ENCODE data around the gene ZNG1C.
"Not testable (repeated sequence)": the region's sequence is repeated elsewhere in the genome, so short reads cannot be mapped to it uniquely, and the experiment has no call there.

Gene ZNG1C

GRCh38 chr9:68329106-68329505, 87.3 kb downstream of the ZNG1C start:
- H3K4me1 Mint-ChIP-seq; H3K4me3 Mint-ChIP-seq; H3K27ac Mint-ChIP-seq; ATAC-seq (ENCODE audit: low read depth); H3K36me3 Mint-ChIP-seq; DNase-seq (ENCODE audit: low spot score in 2 of 2); H3K9me3 Mint-ChIP-seq; H3K27me3 Mint-ChIP-seq: not testable (repeated sequence)

GRCh38 chr9:68330531-68331173, 88.9 kb downstream of the ZNG1C start:
- H3K27ac Mint-ChIP-seq; H3K9me3 Mint-ChIP-seq; H3K4me3 Mint-ChIP-seq; H3K27me3 Mint-ChIP-seq; H3K36me3 Mint-ChIP-seq; H3K4me1 Mint-ChIP-seq; ATAC-seq (ENCODE audit: low read depth); DNase-seq (ENCODE audit: low spot score in 2 of 2): not testable (repeated sequence)

GRCh38 chr9:68332122-68332521, 90.3 kb downstream of the ZNG1C start:
- H3K36me3 Mint-ChIP-seq; H3K27me3 Mint-ChIP-seq; DNase-seq (ENCODE audit: low spot score in 2 of 2); H3K9me3 Mint-ChIP-seq; H3K4me3 Mint-ChIP-seq; H3K4me1 Mint-ChIP-seq; ATAC-seq (ENCODE audit: low read depth); H3K27ac Mint-ChIP-seq: not testable (repeated sequence)

GRCh38 chr9:68335935-68336334, 94.2 kb downstream of the ZNG1C start:
- not testable (repeated sequence) for H3K4me1 Mint-ChIP-seq; H3K27me3 Mint-ChIP-seq; H3K4me3 Mint-ChIP-seq; H3K27ac Mint-ChIP-seq; H3K9me3 Mint-ChIP-seq; ATAC-seq (ENCODE audit: low read depth); H3K36me3 Mint-ChIP-seq; DNase-seq (ENCODE audit: low spot score in 2 of 2)

GRCh38 chr9:68336639-68337339, 95.0 kb downstream of the ZNG1C start:
- not testable (repeated sequence) for H3K4me3 Mint-ChIP-seq; H3K27me3 Mint-ChIP-seq; H3K36me3 Mint-ChIP-seq; H3K9me3 Mint-ChIP-seq; H3K4me1 Mint-ChIP-seq; ATAC-seq (ENCODE audit: low read depth); DNase-seq (ENCODE audit: low spot score in 2 of 2); H3K27ac Mint-ChIP-seq

- ATAC-seq (ENCODE audit: low read depth); H3K27me3 Mint-ChIP-seq; H3K9me3 Mint-ChIP-seq; H3K27ac Mint-ChIP-seq; H3K36me3 Mint-ChIP-seq; H3K4me3 Mint-ChIP-seq; DNase-seq (ENCODE audit: low spot score in 2 of 2); H3K4me1 Mint-ChIP-seq: not testable (repeated sequence)
Measured at GRCh38 chr9:68338000-68338399, 96.2 kb downstream of the ZNG1C start.

- not testable (repeated sequence) for H3K9me3 Mint-ChIP-seq; H3K27me3 Mint-ChIP-seq; H3K4me1 Mint-ChIP-seq; H3K4me3 Mint-ChIP-seq; DNase-seq (ENCODE audit: low spot score in 2 of 2); H3K27ac Mint-ChIP-seq; H3K36me3 Mint-ChIP-seq
- ATAC-seq (ENCODE audit: low read depth): peak; percentile 80
Measured at GRCh38 chr9:68342265-68343025, 100.7 kb downstream of the ZNG1C start.

- not testable (repeated sequence) for H3K4me3 Mint-ChIP-seq; H3K4me1 Mint-ChIP-seq; DNase-seq (ENCODE audit: low spot score in 2 of 2); H3K9me3 Mint-ChIP-seq; H3K27ac Mint-ChIP-seq; H3K27me3 Mint-ChIP-seq; H3K36me3 Mint-ChIP-seq; ATAC-seq (ENCODE audit: low read depth)
Measured at GRCh38 chr9:68343242-68343641, 101.5 kb downstream of the ZNG1C start.

- not testable (repeated sequence) for H3K36me3 Mint-ChIP-seq; H3K4me1 Mint-ChIP-seq; H3K27ac Mint-ChIP-seq; DNase-seq (ENCODE audit: low spot score in 2 of 2); H3K27me3 Mint-ChIP-seq; H3K4me3 Mint-ChIP-seq; ATAC-seq (ENCODE audit: low read depth); H3K9me3 Mint-ChIP-seq
Measured at GRCh38 chr9:68343992-68344391, 102.2 kb downstream of the ZNG1C start.

All from memory B cell (primary cell).